Pancreas (tissue), 10 donors: ENCODE measurements around the gene GNAL. TPM values are rescaled to one million over a fixed set of nuclear protein-coding genes. Genes with fewer than 3 reads are reported as not detected.

Source experiments
- ATAC-seq, 4 donors: fragments of 200-7000 bp; cut with Tn5 transposase; one replicate each; pipeline versions ENCODE4 v1.8.0 to v1.9.1; 2020; ENCODE audit warnings: mild to moderate bottlenecking in 4 of 4, moderate library complexity in 4 of 4
- DNase-seq, 6 donors: peaks; one replicate each; pipeline ENCODE4 v3.0.0-alpha.2; 2020
- FAIRE-seq: peaks from 2 replicates; lab custom pipeline; 2012; peaks lifted over from hg19 to GRCh38; lab: Jason Lieb, UNC
- H3K27ac ChIP-seq, 4 donors: fragments of 200-600 bp; sonication (generic); 1 replicate in 3 of 4; 2 replicates in 1 of 4; pipeline versions ENCODE4 v1.5.0 to v1.8.0; 2020
- H3K27me3 ChIP-seq, 4 donors: fragments of 200-600 bp; one replicate each; pipeline ENCODE4 v1.8.0; 2021
- H3K36me3 ChIP-seq, 3 donors: fragments of 200-600 bp; sonication (generic) in 1 of 3; one replicate each; pipeline versions ENCODE4 v1.5.0 to v1.8.0; 2020 to 2021
- H3K4me1 ChIP-seq, 3 donors: fragments of 200-600 bp; one replicate each; pipeline ENCODE4 v1.8.0; 2021
- H3K4me3 ChIP-seq, 4 donors: fragments of 200-600 bp; sonication (generic) in 2 of 4; one replicate each; pipeline versions ENCODE4 v1.5.0 to v1.8.0; 2020 to 2021
- H3K9me3 ChIP-seq, 4 donors: fragments of 200-600 bp; one replicate each; pipeline ENCODE4 v1.8.0; 2021
- WGBS, 2 donors: extraction: QIAGEN DNeasy Blood & Tissue Kit; methylation state at CpG; one replicate each; pipeline ENCODE4 v1.1.7; 2013; 5-methylcytosine and 5-hydroxymethylcytosine counted together
- intact Hi-C, 3 donors: fragments of 100-400 bp; cut with DNase I; formaldehyde crosslinking; loops; one replicate each; pipeline versions ENCODE4 v1.11.1 to v1.14.2; 2022
- polyA plus RNA-seq, 2 donors: library from polyadenylated mRNA; stranded (reverse); fragments of 200-250 nt; gene quantifications; one replicate each; pipeline ENCODE4 v1.2.3, GENCODE V29; 2013
- total RNA-seq, 6 donors: library from RNA; stranded (reverse); fragmentation: NEBNext Ultra II Directional in 4 of 6; extraction: Animal tissue kit (Norgen Biotek cat#: 25700) in 4 of 6; gene quantifications; one replicate each; pipeline versions ENCODE4 v1.2.1 to v1.2.4, GENCODE V29; 2021 to 2023
- TF ChIP-seq, protein P1 (sequence below), 4 donors: fragments of 200-600 bp; sonication (generic) in 3 of 4; IDR thresholded peaks; one replicate each; pipeline versions ENCODE4 v1.5.0 to v1.8.0; 2021; ENCODE audit warnings: antibody characterized with exemption in 4 of 4
- donor health status: healthy with polysubstance abuse.
- donor health status: DM: no; HTN: no; CAD: no; lungs with moderate emphysema.
- donor health status: DM: no; HTN: no; CAD: no.
- donor health status: control.
- donor health status: control.
- donor health status: Bipolar disorder and iron deficiency.
- donor health status: DM: yes; HTN: yes; CAD: no.
- donor health status: DM: no; HTN: no; CAD: no.
- donor health status: DM: no; HTN: no; CAD: no.
- donor health status: DM: yes; HTN: yes; CAD: no.

Gene GNAL
- total and polyA plus RNA-seq, 8 donors: 0.22 to 2.2 (median 0.71) TPM

DNA sequence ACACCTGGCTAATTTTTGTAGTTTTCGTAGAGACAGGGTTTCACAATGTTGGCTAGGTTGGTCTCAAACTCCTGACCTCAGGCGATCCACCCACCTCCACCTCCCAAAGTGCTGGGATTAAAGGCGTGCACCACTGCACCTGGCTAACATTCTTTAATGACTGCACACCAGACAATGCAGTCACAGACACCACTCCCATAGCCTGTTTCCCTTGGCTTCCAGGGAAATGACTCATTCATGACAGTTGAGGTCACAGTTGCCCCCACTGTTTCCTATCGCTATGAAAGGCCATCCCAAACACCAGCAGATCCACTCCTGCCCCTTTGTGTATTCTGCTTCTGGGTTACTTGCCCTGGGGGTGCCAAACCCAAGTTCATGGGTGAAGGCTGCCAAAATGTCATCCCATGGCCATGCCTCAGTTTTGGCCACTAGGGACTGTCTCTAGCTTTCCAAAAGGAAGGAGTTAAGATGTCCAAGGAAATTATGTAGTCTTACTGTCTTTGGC lies 170.9 kb downstream of the GNAL start:
- no peak for DNase-seq
- H3K4me3 ChIP-seq: no peak overlapping the region
- no peak for FAIRE-seq
- no peak overlapping the region for H3K27ac ChIP-seq
- H3K27me3 ChIP-seq: no peaks in the 10 kb centered on the region
- ATAC-seq: peak in 2 of 4 donors; percentile 13 to 37
- H3K9me3 ChIP-seq: no peaks in the 10 kb centered on the region
- intact Hi-C loops: loop anchor here in 1 of 3 donors (10.0 kb wide), 1 partner anchor 125 kb away; no protein-coding TSS in a partner anchor
- whole genome bisulfite sequencing, 2 donors: 76 to 78% methylated on average over 4 of the region's 4 CpGs
- H3K4me1 ChIP-seq: no peaks in the 10 kb centered on the region
- no peaks in the 10 kb centered on the region for H3K36me3 ChIP-seq
- TF ChIP-seq, protein P1, sequence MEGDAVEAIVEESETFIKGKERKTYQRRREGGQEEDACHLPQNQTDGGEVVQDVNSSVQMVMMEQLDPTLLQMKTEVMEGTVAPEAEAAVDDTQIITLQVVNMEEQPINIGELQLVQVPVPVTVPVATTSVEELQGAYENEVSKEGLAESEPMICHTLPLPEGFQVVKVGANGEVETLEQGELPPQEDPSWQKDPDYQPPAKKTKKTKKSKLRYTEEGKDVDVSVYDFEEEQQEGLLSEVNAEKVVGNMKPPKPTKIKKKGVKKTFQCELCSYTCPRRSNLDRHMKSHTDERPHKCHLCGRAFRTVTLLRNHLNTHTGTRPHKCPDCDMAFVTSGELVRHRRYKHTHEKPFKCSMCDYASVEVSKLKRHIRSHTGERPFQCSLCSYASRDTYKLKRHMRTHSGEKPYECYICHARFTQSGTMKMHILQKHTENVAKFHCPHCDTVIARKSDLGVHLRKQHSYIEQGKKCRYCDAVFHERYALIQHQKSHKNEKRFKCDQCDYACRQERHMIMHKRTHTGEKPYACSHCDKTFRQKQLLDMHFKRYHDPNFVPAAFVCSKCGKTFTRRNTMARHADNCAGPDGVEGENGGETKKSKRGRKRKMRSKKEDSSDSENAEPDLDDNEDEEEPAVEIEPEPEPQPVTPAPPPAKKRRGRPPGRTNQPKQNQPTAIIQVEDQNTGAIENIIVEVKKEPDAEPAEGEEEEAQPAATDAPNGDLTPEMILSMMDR (IDR thresholded peaks at IDR 0.05): no peak

DNA sequence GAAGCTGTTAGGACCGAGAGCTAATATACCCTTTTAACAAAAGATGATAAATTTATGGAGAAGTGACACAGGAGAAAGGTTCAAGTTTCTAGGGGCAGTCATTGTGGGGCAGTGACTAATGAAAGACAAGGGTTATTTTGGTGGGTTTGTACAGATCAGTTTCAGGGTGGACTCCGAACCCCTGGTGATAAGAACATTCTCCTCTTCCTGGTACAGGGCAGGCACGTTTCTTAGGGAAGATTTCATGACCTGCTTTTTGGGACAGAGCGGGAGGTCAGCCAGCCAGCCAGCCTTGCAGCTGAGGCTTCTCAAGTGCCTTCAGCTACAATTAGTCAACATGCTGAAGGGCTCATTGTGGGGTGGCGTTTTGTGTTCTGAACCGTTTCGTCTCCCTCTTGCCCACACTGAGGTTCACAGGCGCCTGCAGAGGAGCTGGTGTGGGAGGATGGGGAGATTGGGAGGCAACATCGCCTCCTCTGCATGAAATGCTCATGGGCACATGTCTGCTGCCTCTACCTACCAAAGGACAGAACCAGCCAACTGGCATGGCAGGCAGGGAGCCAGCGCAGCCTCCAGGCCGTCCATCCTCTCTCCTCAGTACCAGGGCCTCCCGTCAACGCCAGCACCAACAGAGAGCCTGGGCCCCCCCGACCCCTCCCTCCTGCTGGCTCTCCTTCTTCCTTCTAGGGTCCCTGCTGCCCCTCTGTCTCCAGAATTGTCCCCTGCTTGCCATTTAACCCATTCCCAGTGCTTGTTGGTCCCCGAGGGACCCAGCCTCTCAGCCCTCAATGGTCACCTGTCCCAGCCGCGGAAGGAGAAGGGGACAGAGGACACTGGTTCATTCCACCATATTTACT lies 171.8 kb downstream of the GNAL start:
- intact Hi-C loops: loop anchor here in 1 of 3 donors (10.0 kb wide), 1 partner anchor 126 kb away; no protein-coding TSS in a partner anchor
- Histone ChIP-seq H3K27me3 (no peaks in the 10 kb centered on the region), H3K9me3 (no peaks in the 10 kb centered on the region), H3K36me3 (no peaks in the 10 kb centered on the region), H3K4me1 (no peaks in the 10 kb centered on the region), H3K27ac (no peak overlapping the region), H3K4me3 (no peak overlapping the region)
- TF ChIP-seq, protein P1 (IDR thresholded peaks at IDR 0.05): no peak
- 75 to 78% methylated on average over 16 to 17 of the region's 17 CpGs for WGBS, 2 donors
- ATAC-seq (no peak), FAIRE-seq (no peak), DNase-seq (no peak)

DNA sequence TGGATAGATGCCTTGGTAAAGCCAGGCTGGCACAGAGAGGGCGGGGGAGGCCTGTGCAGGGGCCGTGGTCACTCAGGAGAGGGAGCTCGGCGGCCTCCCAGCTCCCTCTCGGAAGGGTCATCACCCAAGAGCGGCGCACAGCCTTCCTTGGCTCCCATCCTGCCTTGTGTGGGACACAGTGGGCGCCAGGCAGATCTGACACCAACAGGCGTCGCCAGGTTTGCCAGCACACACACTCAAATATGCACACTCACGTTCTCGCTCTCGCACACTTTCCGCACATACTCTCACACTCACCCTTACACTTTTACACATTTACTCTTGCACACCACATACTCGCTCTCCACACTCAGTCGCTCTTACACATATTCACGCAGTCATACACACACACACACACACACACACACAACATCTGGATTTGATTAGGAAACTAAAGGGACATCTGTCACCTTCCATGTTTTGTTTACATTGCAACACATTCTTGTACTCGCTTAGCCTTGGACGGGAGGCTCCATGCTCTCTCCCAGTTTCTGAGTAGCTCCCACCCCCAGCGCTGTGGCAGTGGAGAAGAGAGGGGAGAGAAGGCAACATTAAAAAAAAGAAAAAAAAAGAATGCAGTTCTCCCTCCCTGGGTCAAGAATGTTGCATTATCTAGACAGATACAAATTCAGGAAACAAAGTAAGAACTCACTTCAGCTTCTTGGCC lies 172.7 kb downstream of the GNAL start:
- FAIRE-seq (no peak), DNase-seq (no peak), ATAC-seq (no peak)
- Histone ChIP-seq H3K4me1 (no peaks in the 10 kb centered on the region), H3K36me3 (no peaks in the 10 kb centered on the region), H3K27me3 (no peaks in the 10 kb centered on the region), H3K27ac (no peak overlapping the region), H3K9me3 (no peaks in the 10 kb centered on the region), H3K4me3 (no peak overlapping the region)
- intact Hi-C loops: loop anchor here in 1 of 3 donors (10.0 kb wide), 1 partner anchor 127 kb away; no protein-coding TSS in a partner anchor
- WGBS, 2 donors: 75 to 76% methylated on average over 20 of the region's 20 CpGs
- TF ChIP-seq, protein P1 (IDR thresholded peaks at IDR 0.05): no peak

GRCh38 chr18:11862468-11863137 lies 173.5 kb downstream of the GNAL start:
- H3K27me3 ChIP-seq: no peaks in the 10 kb centered on the region
- no peak overlapping the region for H3K4me3 ChIP-seq
- FAIRE-seq: no peak
- TF ChIP-seq, protein P1 (IDR thresholded peaks at IDR 0.05): no peak
- H3K27ac ChIP-seq: no peak overlapping the region
- no peak for ATAC-seq
- no peaks in the 10 kb centered on the region for H3K4me1 ChIP-seq
- no peaks in the 10 kb centered on the region for H3K9me3 ChIP-seq
- intact Hi-C loops: loop anchor here in 1 of 3 donors (10.0 kb wide), 1 partner anchor 128 kb away; no protein-coding TSS in a partner anchor
- 67 to 72% methylated on average over 6 of the region's 6 CpGs for WGBS, 2 donors
- no peak for DNase-seq
- H3K36me3 ChIP-seq: no peaks in the 10 kb centered on the region
